Keratinocyte (primary cell): ENCODE data around the gene UNC13A.
"Not testable (repeated sequence)": the region's sequence is repeated elsewhere in the genome, so short reads cannot be mapped to it uniquely, and the experiment has no call there.

Experiments
- EZH2 ChIP-seq: IDR thresholded peaks from one replicate; pipeline ENCODE4 v1.6.1; 2012; ENCODE audit warnings: inconsistent platforms, mild to moderate bottlenecking, low read length, moderate library complexity
- TF ChIP-seq, protein P1 (sequence below), 3 experiments: IDR thresholded peaks in 1 of 3; conservative IDR thresholded peaks in 1 of 3; optimal IDR thresholded peaks in 1 of 3; 2 replicates in 2 of 3; 3 replicates in 1 of 3; pipeline versions ENCODE3 to v1.5.1; 2011; ENCODE audit warnings: low read length in 3 of 3, mild to moderate bottlenecking in 3 of 3, moderate library complexity in 2 of 3, control low read depth in 1 of 3, inconsistent platforms in 1 of 3; ENCODE audit not compliant: insufficient read depth in 2 of 3; ENCODE audit errors: extremely low read depth in 1 of 3

GRCh38 chr19:17585395-17585794, 102.8 kb downstream of the UNC13A start:
- TF ChIP-seq, protein P1, sequence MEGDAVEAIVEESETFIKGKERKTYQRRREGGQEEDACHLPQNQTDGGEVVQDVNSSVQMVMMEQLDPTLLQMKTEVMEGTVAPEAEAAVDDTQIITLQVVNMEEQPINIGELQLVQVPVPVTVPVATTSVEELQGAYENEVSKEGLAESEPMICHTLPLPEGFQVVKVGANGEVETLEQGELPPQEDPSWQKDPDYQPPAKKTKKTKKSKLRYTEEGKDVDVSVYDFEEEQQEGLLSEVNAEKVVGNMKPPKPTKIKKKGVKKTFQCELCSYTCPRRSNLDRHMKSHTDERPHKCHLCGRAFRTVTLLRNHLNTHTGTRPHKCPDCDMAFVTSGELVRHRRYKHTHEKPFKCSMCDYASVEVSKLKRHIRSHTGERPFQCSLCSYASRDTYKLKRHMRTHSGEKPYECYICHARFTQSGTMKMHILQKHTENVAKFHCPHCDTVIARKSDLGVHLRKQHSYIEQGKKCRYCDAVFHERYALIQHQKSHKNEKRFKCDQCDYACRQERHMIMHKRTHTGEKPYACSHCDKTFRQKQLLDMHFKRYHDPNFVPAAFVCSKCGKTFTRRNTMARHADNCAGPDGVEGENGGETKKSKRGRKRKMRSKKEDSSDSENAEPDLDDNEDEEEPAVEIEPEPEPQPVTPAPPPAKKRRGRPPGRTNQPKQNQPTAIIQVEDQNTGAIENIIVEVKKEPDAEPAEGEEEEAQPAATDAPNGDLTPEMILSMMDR (optimal IDR thresholded peaks at IDR 0.05 in 1 of 3, IDR thresholded peaks at IDR 0.05 in 1 of 3, conservative IDR thresholded peaks at IDR 0.05 in 1 of 3; ENCODE audit: extremely low read depth in 1 of 3, insufficient read depth in 2 of 3, low read length in 3 of 3): not testable (repeated sequence)
- TF ChIP-seq EZH2: not testable (repeated sequence)
